H1 (cell line): ENCODE measurements around the gene C15orf39. TPM values are rescaled to one million over a fixed set of nuclear protein-coding genes. Genes with fewer than 3 reads are reported as not detected.

ENCODE experiments used
- CTCF ChIA-PET: fragments of 300-600 bp; sonication (Branson Sonifier 250); formaldehyde crosslinking; loops from one replicate; lab custom pipeline; 2021; ENCODE audit not compliant: partially characterized antibody; lab: Charles Lee
- POLR2A ChIA-PET: fragments of 300-600 bp; sonication (Branson Sonifier 250); formaldehyde crosslinking; loops from one replicate; lab custom pipeline; 2021; ENCODE audit warnings: inconsistent platforms; ENCODE audit not compliant: partially characterized antibody; lab: Charles Lee
- DNase-seq, 2 experiments: peaks; one replicate each; pipeline versions ENCODE4 v3.0.0 to v3.0.0-alpha.2; 2010 to 2022; ENCODE audit warnings: low spot score in 2 of 2, low read depth in 1 of 2, mixed read lengths in 1 of 2
- FAIRE-seq: peaks from 2 replicates; lab custom pipeline; 2011; peaks lifted over from hg19 to GRCh38; lab: Jason Lieb, UNC
- H2AFZ ChIP-seq: 2 replicates; pipeline ENCODE4 v1.8.1; 2012; ENCODE audit warnings: low read length, inconsistent platforms
- H2AK5ac ChIP-seq: 2 replicates; pipeline ENCODE4 v1.6.1; 2013; ENCODE audit warnings: low read depth, low read length
- H2BK120ac ChIP-seq: replicated peaks from 2 replicates; pipeline ENCODE3; 2013; ENCODE audit warnings: low read depth, low read length, inconsistent platforms
- H2BK12ac ChIP-seq: 2 replicates; pipeline ENCODE4 v1.6.1; 2013; ENCODE audit warnings: low read depth, low read length
- H2BK15ac ChIP-seq: 2 replicates; pipeline ENCODE4 v1.6.1; 2013; ENCODE audit warnings: low read length
- H2BK20ac ChIP-seq: 2 replicates; pipeline ENCODE4 v1.6.1; 2013; ENCODE audit warnings: low read length
- H2BK5ac ChIP-seq: 2 replicates; pipeline ENCODE4 v1.6.1; 2013; ENCODE audit warnings: low read depth, low read length
- H3K14ac ChIP-seq: 2 replicates; pipeline ENCODE4 v1.6.1; 2013; ENCODE audit warnings: inconsistent platforms; ENCODE audit not compliant: insufficient read length
- H3K18ac ChIP-seq: 2 replicates; pipeline ENCODE4 v1.6.1; 2013; ENCODE audit warnings: low read length; ENCODE audit errors: extremely low read depth
- H3K23ac ChIP-seq: 2 replicates; pipeline ENCODE4 v1.6.1; 2013; ENCODE audit warnings: inconsistent platforms; ENCODE audit not compliant: insufficient read length
- H3K23me2 ChIP-seq: 2 replicates; pipeline ENCODE4 v1.6.1; 2013; ENCODE audit warnings: low read depth, low read length
- H3K27ac ChIP-seq: 2 replicates; pipeline ENCODE4 v1.6.1; 2011; ENCODE audit warnings: low read depth, low read length, inconsistent platforms
- H3K27me3 ChIP-seq, 4 experiments: replicated peaks in 1 of 4; 1 replicate in 1 of 4; 2 replicates in 3 of 4; pipeline versions ENCODE4 v1.6.1 to v1.8.1; 2011 to 2013; ENCODE audit warnings: low read length in 3 of 4, mild to moderate bottlenecking in 3 of 4, inconsistent platforms in 2 of 4, mixed read lengths in 2 of 4, moderate library complexity in 1 of 4; ENCODE audit not compliant: control insufficient read depth in 3 of 4, insufficient read depth in 3 of 4; ENCODE audit errors: extremely low read depth in 1 of 4
- H3K36me3 ChIP-seq, 4 experiments: 2 replicates each; pipeline versions ENCODE4 v1.6.1 to v1.8.1; 2011 to 2013; ENCODE audit warnings: mild to moderate bottlenecking in 4 of 4, low read length in 3 of 4, moderate library complexity in 2 of 4, control low read depth in 1 of 4, inconsistent platforms in 1 of 4; ENCODE audit not compliant: insufficient read depth in 4 of 4, control insufficient read depth in 2 of 4
- H3K4ac ChIP-seq: replicated peaks from 2 replicates; pipeline ENCODE3; 2013; ENCODE audit warnings: low read length, low read depth, mixed read lengths, inconsistent platforms; ENCODE audit not compliant: insufficient read length
- H3K4me1 ChIP-seq, 4 experiments: replicated peaks in 1 of 4; 1 replicate in 1 of 4; 2 replicates in 3 of 4; pipeline versions ENCODE4 v1.6.1 to v1.8.1; 2011 to 2013; ENCODE audit warnings: low read length in 3 of 4, inconsistent platforms in 2 of 4, mixed read lengths in 1 of 4; ENCODE audit not compliant: insufficient read depth in 4 of 4, control insufficient read depth in 3 of 4
- H3K4me2 ChIP-seq, 2 experiments: 2 replicates each; pipeline versions ENCODE4 v1.6.1 to v1.8.1; 2011 to 2013; ENCODE audit warnings: low read depth in 2 of 2, low read length in 2 of 2, control low read depth in 1 of 2, inconsistent platforms in 1 of 2, mild to moderate bottlenecking in 1 of 2; ENCODE audit not compliant: insufficient read depth in 1 of 2
- H3K4me3 ChIP-seq, 4 experiments: fragments of 200-600, 300-600 bp in 1 of 4; sonication (generic), shearing (Covaris generic), sonication (Bioruptor Twin) in 1 of 4; 2 replicates each; pipeline versions ENCODE4 v1.5.1 to v1.8.1; 2011 to 2016; ENCODE audit warnings: low read length in 4 of 4, low read depth in 3 of 4, control low read depth in 2 of 4, inconsistent platforms in 2 of 4, mild to moderate bottlenecking in 2 of 4, mixed read lengths in 1 of 4, moderate library complexity in 1 of 4; ENCODE audit not compliant: insufficient read depth in 2 of 4; ENCODE audit errors: extremely low read depth in 1 of 4
- H3K56ac ChIP-seq: replicated peaks from 2 replicates; pipeline ENCODE3; 2013; ENCODE audit warnings: low read depth, mild to moderate bottlenecking, mixed read lengths, low read length, inconsistent platforms; ENCODE audit not compliant: insufficient read length
- H3K79me1 ChIP-seq: 2 replicates; pipeline ENCODE4 v1.6.1; 2013; ENCODE audit warnings: low read depth, low read length, control low read depth
- H3K79me2 ChIP-seq, 2 experiments: 2 replicates each; pipeline versions ENCODE4 v1.6.1 to v1.8.1; 2012 to 2013; ENCODE audit warnings: low read length in 2 of 2, mild to moderate bottlenecking in 2 of 2, inconsistent platforms in 1 of 2; ENCODE audit not compliant: insufficient read depth in 2 of 2, control insufficient read depth in 1 of 2
- H3K9ac ChIP-seq, 4 experiments: replicated peaks in 1 of 4; 1 replicate in 1 of 4; 2 replicates in 3 of 4; pipeline versions ENCODE4 v1.6.1 to v1.8.1; 2011 to 2013; ENCODE audit warnings: low read depth in 3 of 4, low read length in 3 of 4, control low read depth in 2 of 4, mild to moderate bottlenecking in 2 of 4, moderate library complexity in 2 of 4, inconsistent platforms in 1 of 4; ENCODE audit errors: extremely low read depth in 1 of 4
- H3K9me3 ChIP-seq, 2 experiments: 2 replicates each; pipeline versions ENCODE4 v1.6.1 to v1.8.1; 2012 to 2013; ENCODE audit warnings: mild to moderate bottlenecking in 2 of 2, moderate library complexity in 2 of 2, control low read depth in 1 of 2, inconsistent platforms in 1 of 2, low read depth in 1 of 2, low read length in 1 of 2, mixed read lengths in 1 of 2; ENCODE audit not compliant: insufficient read depth in 2 of 2
- H4K20me1 ChIP-seq, 2 experiments: replicated peaks in 1 of 2; 2 replicates each; pipeline versions ENCODE3 to v1.8.1; 2011 to 2013; ENCODE audit warnings: inconsistent platforms in 2 of 2, low read length in 2 of 2, mild to moderate bottlenecking in 1 of 2; ENCODE audit not compliant: insufficient read depth in 2 of 2, control insufficient read depth in 1 of 2
- H4K5ac ChIP-seq: 2 replicates; pipeline ENCODE4 v1.6.1; 2013; ENCODE audit warnings: low read length, low read depth, mixed read lengths, inconsistent platforms; ENCODE audit not compliant: insufficient read length
- H4K8ac ChIP-seq: 2 replicates; pipeline ENCODE4 v1.8.0; 2013; ENCODE audit warnings: mild to moderate bottlenecking, moderate library complexity, low read length, inconsistent platforms; ENCODE audit not compliant: insufficient read depth; ENCODE audit errors: extremely low read depth
- H4K91ac ChIP-seq: replicated peaks from 2 replicates; pipeline ENCODE3; 2013; ENCODE audit warnings: low read length, mixed read lengths, inconsistent platforms; ENCODE audit not compliant: insufficient read length
- CBX8 ChIP-seq: fragments of 300-800, 300-1000 bp; sonication (generic); IDR thresholded peaks from 2 replicates; pipeline ENCODE4 v1.7.1; 2016; ENCODE audit warnings: low read depth, low read length, borderline replicate concordance
- CHD1 ChIP-seq: IDR thresholded peaks from 2 replicates; pipeline ENCODE4 v1.6.1; 2012; ENCODE audit warnings: low read depth, low read length, improper control_type of control experiment
- KDM4A ChIP-seq: IDR thresholded peaks from one replicate; pipeline ENCODE4 v1.7.1; 2012; ENCODE audit warnings: low read depth, mild to moderate bottlenecking, moderate library complexity, low read length, inconsistent platforms; ENCODE audit not compliant: severe bottlenecking
- NANOG ChIP-seq: IDR thresholded peaks from 2 replicates; pipeline ENCODE4 v1.6.1; 2011; ENCODE audit warnings: low read length, low read depth, mild to moderate bottlenecking, inconsistent platforms; ENCODE audit not compliant: insufficient read depth, poor library complexity, severe bottlenecking
- PHF8 ChIP-seq: fragments of 200-600 bp; sonication (generic); conservative IDR thresholded peaks from 2 replicates; pipeline ENCODE4 v1.7.1; 2012; ENCODE audit warnings: low read depth, mild to moderate bottlenecking, inconsistent platforms, low read length, moderate library complexity
- POLR2AphosphoS5 ChIP-seq: IDR thresholded peaks from 2 replicates; pipeline ENCODE4 v1.6.1; 2011; ENCODE audit warnings: low read depth, low read length
- SAP30 ChIP-seq: fragments of 300-600 bp; sonication (generic); IDR thresholded peaks from 2 replicates; pipeline ENCODE4 v1.7.1; 2012; ENCODE audit warnings: low read length, moderate library complexity, mild to moderate bottlenecking, inconsistent platforms; ENCODE audit not compliant: insufficient read depth, insufficient replicate concordance
- SP4 ChIP-seq: IDR thresholded peaks from 2 replicates; pipeline ENCODE4 v1.6.1; 2012; ENCODE audit warnings: low read length, inconsistent platforms
- TAF7 ChIP-seq: optimal IDR thresholded peaks from 2 replicates; pipeline ENCODE3; 2011; ENCODE audit warnings: low read depth, mild to moderate bottlenecking, inconsistent platforms, low read length, moderate library complexity, borderline replicate concordance
- TBP ChIP-seq: IDR thresholded peaks from 2 replicates; pipeline ENCODE4 v1.6.1; 2011; ENCODE audit warnings: low read depth, low read length, improper control_type of control experiment
- ZNF274 ChIP-seq: IDR thresholded peaks from 2 replicates; pipeline ENCODE4 v1.7.0; 2012; ENCODE audit warnings: low read length, borderline replicate concordance; ENCODE audit errors: extremely low read depth
- WGBS, 2 experiments: shearing (Covaris generic) in 1 of 2; methylation state at CpG; one replicate each; pipeline versions ENCODE4 v1.1.6 to v1.1.7; 2013 to 2015; ENCODE audit warnings: low lambda C conversion rate in 2 of 2, mixed read lengths in 2 of 2, inconsistent platforms in 1 of 2, low coverage in 1 of 2, missing lambda C conversion rate in 1 of 2; ENCODE audit not compliant: insufficient replicate concordance in 2 of 2, insufficient coverage in 1 of 2, insufficient read length in 1 of 2; ENCODE audit errors: extremely low coverage in 1 of 2, missing lambda C conversion rate in 1 of 2; 5-methylcytosine and 5-hydroxymethylcytosine counted together
- polyA plus RNA-seq, 7 experiments: library from polyadenylated mRNA; depleted of rRNA in 3 of 7; stranded (reverse) in 5 of 7; unstranded in 2 of 7; fragments of >200 nt in 5 of 7; fragments of 200-250 nt in 2 of 7; gene quantifications; 1 replicate in 5 of 7; 2 replicates in 1 of 7; 4 replicates in 1 of 7; pipeline versions ENCODE4 v1.2.1 to v1.2.3, GENCODE V29; 2011 to 2013; ENCODE audit warnings: missing spikeins in 2 of 7, mixed read lengths in 2 of 7
- total RNA-seq: library from RNA; stranded (reverse); fragmentation: NEBNext Ultra II Directional; extraction: Animal tissue kit (Norgen Biotek cat#: 25700); gene quantifications from 2 replicates; pipeline ENCODE4 v1.2.1, GENCODE V29; 2021

Gene C15orf39
- total and polyA plus RNA-seq, 2 of the 8 experiments (the other 6 are each of a cell fraction or from before 2014, with no cell fraction given): 13.8 to 38.5 TPM

- H3K23me2 ChIP-seq: no peaks in the 10 kb centered on the region
- H3K56ac ChIP-seq: no peak overlapping the region
- no peak overlapping the region for H3K9ac ChIP-seq
- no peak overlapping the region for H4K5ac ChIP-seq
- ChIA-PET POLR2A (no interaction called here), CTCF (interaction anchor here (1.6 kb wide), 1 partner anchor 97 kb away, joined by 6 read pairs; no protein-coding TSS in a partner anchor)
- H3K18ac ChIP-seq: no peak overlapping the region
- peaks cover 0 to 13% (median 3%) of the 10 kb centered on the region in 4 experiments; a peak in 4 of 7 replicates for H3K4me1 ChIP-seq
- no peak for FAIRE-seq
- no peak overlapping the region for H2BK20ac ChIP-seq
- H4K20me1 ChIP-seq: peaks cover 49 to 53% of the 10 kb centered on the region in 2 experiments
- no peak overlapping the region for H4K91ac ChIP-seq
- no peak overlapping the region for H3K14ac ChIP-seq
- WGBS, 2 experiments: 89% methylated on average over 7 of the region's 7 CpGs; no CpG with 5 or more reads in 1 of the 2 experiments
- no peaks in the 10 kb centered on the region for H3K27me3 ChIP-seq
- H2BK5ac ChIP-seq: no peak overlapping the region
- no peak overlapping the region for H2BK15ac ChIP-seq
- no peak overlapping the region for H2BK120ac ChIP-seq
- H3K9me3 ChIP-seq: no peaks in the 10 kb centered on the region
- TF ChIP-seq ZNF274 (no peak), NANOG (no peak), TBP (no peak), SP4 (no peak), POLR2AphosphoS5 (no peak), PHF8 (no peak), SAP30 (no peak), TAF7 (no peak), CBX8 (no peak), KDM4A (no peak), CHD1 (no peak)
- no peak overlapping the region for H2AK5ac ChIP-seq
- H2AFZ ChIP-seq: no peak overlapping the region
- no peak overlapping the region for H2BK12ac ChIP-seq
- peaks cover 5% of the 10 kb centered on the region; the same call in 1 of the 2 replicates for H3K79me1 ChIP-seq
- DNase-seq: no peak
- no peak overlapping the region for H3K4ac ChIP-seq
- H3K4me2 ChIP-seq: no peak overlapping the region
- no peak overlapping the region for H3K23ac ChIP-seq
- H4K8ac ChIP-seq: no peak overlapping the region
- H3K79me2 ChIP-seq: peaks cover under 1 to 40% of the 10 kb centered on the region in 2 experiments; a peak in 3 of 4 replicates
- no peak overlapping the region for H3K4me3 ChIP-seq
- peaks cover 27 to 49% (median 33%) of the 10 kb centered on the region in 4 experiments; a peak in 7 of 8 replicates for H3K36me3 ChIP-seq
- no peak overlapping the region for H3K27ac ChIP-seq
Observed at GRCh38 chr15:75210811-75211230, 9.1 kb downstream of the C15orf39 start.
